Thoracic aorta (tissue), 2 donors: Measurements from ENCODE around the gene DUS3L. TPM values are rescaled to one million over a fixed set of nuclear protein-coding genes. Genes with fewer than 3 reads are reported as not detected.

ENCODE experiments used
- ATAC-seq: fragments of 150-250 bp; one replicate; pipeline ENCODE4 v1.8.0; 2017; ENCODE audit warnings: low read depth; ENCODE audit not compliant: insufficient number of reproducible peaks, low FRiP score
- DNase-seq: peaks from one replicate; pipeline ENCODE4 v3.0.0-alpha.2; 2020; ENCODE audit warnings: low spot score
- H3K27ac ChIP-seq, 2 donors: fragments of 200-600 bp; sonication (generic); 1 replicate in 1 of 2; 2 replicates in 1 of 2; pipeline ENCODE4 v1.5.1; 2016; ENCODE audit warnings: mild to moderate bottlenecking in 2 of 2, moderate library complexity in 2 of 2
- H3K27me3 ChIP-seq: fragments of 200-600 bp; sonication (generic); replicated peaks from 2 replicates; pipeline ENCODE4 v1.6.0; 2016; ENCODE audit warnings: mild to moderate bottlenecking; ENCODE audit not compliant: insufficient read depth
- H3K36me3 ChIP-seq: fragments of 200-600 bp; sonication (generic); one replicate; pipeline ENCODE4 v1.5.1; 2016
- H3K4me1 ChIP-seq, 2 donors: fragments of 200-600 bp; sonication (generic); 1 replicate in 1 of 2; 2 replicates in 1 of 2; pipeline versions ENCODE4 v1.5.1 to v1.6.0; 2016; ENCODE audit warnings: low read depth in 2 of 2, mild to moderate bottlenecking in 1 of 2; ENCODE audit not compliant: control insufficient read depth in 1 of 2
- H3K4me3 ChIP-seq: fragments of 200-600 bp; sonication (generic); 2 replicates; pipeline ENCODE4 v1.5.1; 2016; ENCODE audit warnings: mild to moderate bottlenecking
- H3K9me3 ChIP-seq: fragments of 200-600 bp; sonication (generic); 2 replicates; pipeline ENCODE4 v1.5.1; 2016
- total RNA-seq, 2 donors: library from RNA; depleted of rRNA; stranded (reverse); fragments of >200 nt; gene quantifications; one replicate each; pipeline versions ENCODE4 v1.1.0 to v1.2.3, GENCODE V29; 2016
- TF ChIP-seq, protein P1 (sequence below): fragments of 200-600 bp; sonication (generic); IDR thresholded peaks from one replicate; pipeline ENCODE4 v1.5.1; 2019; ENCODE audit warnings: antibody characterized with exemption

Gene DUS3L
- total RNA-seq, 2 donors from 2014 or later = 16.2 to 33.9 TPM

DNA sequence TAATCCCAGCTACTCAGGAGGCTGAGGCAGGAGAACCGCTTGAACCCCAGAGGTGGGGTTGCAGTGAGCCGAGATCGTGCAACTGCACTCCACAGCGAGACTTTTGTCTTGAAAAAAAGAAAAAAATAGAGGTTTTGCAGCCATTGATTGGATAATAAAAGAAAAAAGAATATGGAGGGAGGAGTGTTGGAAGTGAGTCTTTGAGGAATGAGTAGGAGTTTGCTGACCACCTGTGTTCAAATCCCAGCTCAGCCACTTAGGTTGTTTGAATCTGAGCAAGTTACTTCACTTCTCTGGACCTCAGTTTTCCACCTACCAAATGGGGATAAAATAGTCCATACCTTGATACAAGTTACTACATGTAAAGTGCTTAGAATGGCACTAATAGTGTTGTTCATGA, 20.2 kb upstream of the DUS3L start:
- Histone ChIP-seq H3K4me1 (no peaks in the 10 kb centered on the region), H3K36me3 (no peaks in the 10 kb centered on the region), H3K27me3 (no peaks in the 10 kb centered on the region), H3K27ac (no peak overlapping the region), H3K4me3 (no peak overlapping the region), H3K9me3 (no peaks in the 10 kb centered on the region)
- DNase-seq = no peak
- ATAC-seq = no peak
- TF ChIP-seq, protein P1, sequence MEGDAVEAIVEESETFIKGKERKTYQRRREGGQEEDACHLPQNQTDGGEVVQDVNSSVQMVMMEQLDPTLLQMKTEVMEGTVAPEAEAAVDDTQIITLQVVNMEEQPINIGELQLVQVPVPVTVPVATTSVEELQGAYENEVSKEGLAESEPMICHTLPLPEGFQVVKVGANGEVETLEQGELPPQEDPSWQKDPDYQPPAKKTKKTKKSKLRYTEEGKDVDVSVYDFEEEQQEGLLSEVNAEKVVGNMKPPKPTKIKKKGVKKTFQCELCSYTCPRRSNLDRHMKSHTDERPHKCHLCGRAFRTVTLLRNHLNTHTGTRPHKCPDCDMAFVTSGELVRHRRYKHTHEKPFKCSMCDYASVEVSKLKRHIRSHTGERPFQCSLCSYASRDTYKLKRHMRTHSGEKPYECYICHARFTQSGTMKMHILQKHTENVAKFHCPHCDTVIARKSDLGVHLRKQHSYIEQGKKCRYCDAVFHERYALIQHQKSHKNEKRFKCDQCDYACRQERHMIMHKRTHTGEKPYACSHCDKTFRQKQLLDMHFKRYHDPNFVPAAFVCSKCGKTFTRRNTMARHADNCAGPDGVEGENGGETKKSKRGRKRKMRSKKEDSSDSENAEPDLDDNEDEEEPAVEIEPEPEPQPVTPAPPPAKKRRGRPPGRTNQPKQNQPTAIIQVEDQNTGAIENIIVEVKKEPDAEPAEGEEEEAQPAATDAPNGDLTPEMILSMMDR = no peak

DNA sequence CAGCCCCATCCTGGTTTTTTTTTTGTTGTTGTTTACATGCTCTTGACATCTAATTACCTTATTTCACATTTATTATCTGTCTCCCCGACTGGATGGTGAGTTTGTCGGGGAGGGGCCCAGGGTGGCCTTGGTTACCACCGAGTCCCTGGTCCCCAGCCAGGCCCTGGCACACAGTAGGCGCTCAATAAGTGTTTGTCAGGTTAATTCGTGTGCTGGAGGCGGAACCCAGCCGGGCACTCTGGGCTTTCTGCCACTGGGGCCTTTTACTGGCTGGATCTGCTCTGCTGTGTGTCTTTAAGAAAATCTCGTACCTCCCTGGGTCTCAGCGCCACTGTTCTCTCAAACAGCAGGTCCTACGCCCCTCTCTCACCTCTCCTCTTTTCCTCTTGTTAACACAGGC, 18.5 kb upstream of the DUS3L start:
- no peaks in the 10 kb centered on the region for H3K9me3 ChIP-seq
- DNase-seq (no peak), ATAC-seq (no peak)
- peaks cover 5% of the 10 kb centered on the region for H3K27me3 ChIP-seq
- H3K27ac ChIP-seq = no peak overlapping the region
- TF ChIP-seq, protein P1 = no peak
- no peak overlapping the region for H3K4me3 ChIP-seq
- H3K4me1 ChIP-seq = no peaks in the 10 kb centered on the region
- no peaks in the 10 kb centered on the region for H3K36me3 ChIP-seq

DNA sequence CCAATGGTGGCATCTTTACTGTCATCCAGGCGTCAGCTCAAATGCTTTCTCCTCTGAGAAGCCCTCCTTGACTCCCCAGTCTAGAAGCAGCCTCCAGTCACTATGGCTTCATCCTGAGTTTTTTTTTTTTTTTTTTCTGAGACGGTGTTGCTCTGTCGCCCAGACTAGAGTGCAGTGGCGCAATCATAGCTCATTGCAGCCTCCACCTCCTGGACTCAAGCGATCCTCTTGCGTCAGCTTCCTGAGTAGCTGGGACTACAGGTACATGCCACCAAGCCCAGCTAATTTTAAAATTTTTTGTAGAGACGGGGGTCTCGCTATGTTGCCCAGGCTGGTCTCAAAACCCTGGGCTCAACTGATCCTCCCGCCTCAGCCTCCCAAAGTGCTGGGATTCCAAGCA, 18.1 kb upstream of the DUS3L start:
- H3K27ac ChIP-seq = no peak overlapping the region
- no peak for ATAC-seq
- peaks cover 5% of the 10 kb centered on the region for H3K27me3 ChIP-seq

DNA sequence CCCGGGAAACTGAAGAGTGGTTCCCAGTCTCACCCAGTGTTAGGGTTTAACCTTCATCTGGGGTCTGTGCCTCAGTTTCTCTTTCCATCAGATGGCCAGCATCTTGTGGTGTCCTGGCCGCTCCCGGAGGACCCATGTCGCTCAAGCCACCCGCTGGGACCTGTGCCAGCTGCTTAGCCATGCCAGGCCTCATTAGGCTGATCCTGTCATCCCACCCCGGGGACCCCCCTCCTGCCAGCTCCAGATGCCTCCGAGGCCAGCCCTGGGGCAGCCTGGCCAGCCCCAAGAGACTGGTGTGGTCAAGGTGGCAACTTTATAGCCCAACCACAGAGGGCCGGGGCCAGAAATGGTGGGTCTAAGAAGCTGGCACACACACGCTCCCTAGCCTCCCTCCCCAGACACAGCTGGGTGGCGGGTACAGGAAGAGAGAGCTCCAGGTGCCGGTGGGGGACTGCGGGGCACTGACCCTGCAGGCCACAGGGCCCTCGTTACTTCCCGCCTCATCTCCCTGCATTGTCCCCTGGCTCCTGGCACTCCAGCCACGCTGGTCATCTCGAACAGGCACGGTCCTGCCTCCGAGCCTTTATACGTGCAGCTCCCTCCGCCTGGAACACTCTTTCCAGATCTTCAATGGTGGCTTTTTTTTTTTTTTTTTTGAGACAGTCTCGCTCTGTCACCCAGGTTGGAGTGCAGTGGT, 17.3 kb upstream of the DUS3L start:
- DNase-seq (no peak), ATAC-seq (no peak)
- peaks cover 4 to 7% of the 10 kb centered on the region in 2 donors for H3K4me1 ChIP-seq
- peaks cover 5% of the 10 kb centered on the region for H3K27me3 ChIP-seq
- H3K36me3 ChIP-seq = no peaks in the 10 kb centered on the region
- no peaks in the 10 kb centered on the region for H3K9me3 ChIP-seq
- H3K27ac ChIP-seq = no peak overlapping the region
- TF ChIP-seq, protein P1 = no peak
- H3K4me3 ChIP-seq = no peak overlapping the region

More for the DNA sequence above, 18.1 kb upstream of the DUS3L start:
- no peak overlapping the region for H3K4me3 ChIP-seq
- no peak for DNase-seq
- H3K4me1 ChIP-seq = no peaks in the 10 kb centered on the region
- no peaks in the 10 kb centered on the region for H3K9me3 ChIP-seq
- H3K36me3 ChIP-seq = no peaks in the 10 kb centered on the region
- TF ChIP-seq, protein P1 = no peak

DNA sequence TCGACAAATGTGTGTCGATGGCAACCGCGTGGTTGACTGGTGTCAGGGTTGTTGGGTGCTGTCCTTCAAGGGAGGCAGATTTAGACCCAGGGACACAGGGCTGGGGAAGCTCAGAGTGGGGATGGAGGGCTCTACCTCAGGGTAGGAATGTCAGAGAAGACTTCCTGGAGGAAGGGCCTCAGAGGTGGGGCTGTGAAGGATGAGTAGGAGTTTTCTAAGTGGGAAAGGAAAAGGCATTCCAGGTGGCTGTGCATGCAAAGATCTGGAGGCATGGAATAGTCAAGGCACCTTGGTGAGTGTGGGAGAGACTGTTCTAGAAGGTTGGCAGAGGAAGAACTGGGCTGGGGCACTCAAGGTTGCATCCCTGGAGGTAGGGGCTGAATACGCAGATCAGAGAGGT, 15.9 kb upstream of the DUS3L start:
- H3K9me3 ChIP-seq = no peaks in the 10 kb centered on the region
- TF ChIP-seq, protein P1 = no peak
- peaks cover 11% of the 10 kb centered on the region for H3K27me3 ChIP-seq
- H3K36me3 ChIP-seq = no peaks in the 10 kb centered on the region
- H3K27ac ChIP-seq = no peak overlapping the region
- ATAC-seq (no peak), DNase-seq (no peak)
- no peak overlapping the region for H3K4me3 ChIP-seq
- peaks cover 4 to 7% of the 10 kb centered on the region in 2 donors for H3K4me1 ChIP-seq
